K562 (cell line): Measurements from ENCODE around the gene TRMT1. TPM values are rescaled to one million over a fixed set of nuclear protein-coding genes. Genes with fewer than 3 reads are reported as not detected.

Experiments
- CTBP1 ChIP-seq: fragments of 450-650 bp; IDR thresholded peaks from 2 replicates; pipeline ENCODE4 v1.6.1; 2016; ENCODE audit warnings: borderline replicate concordance
- E4F1 ChIP-seq: fragments of 250-450 bp; sonication (Bioruptor Pico); IDR thresholded peaks from 2 replicates; pipeline ENCODE4 v1.5.0; 2021; ENCODE audit warnings: mild to moderate bottlenecking, borderline replicate concordance
- ETV6 ChIP-seq, 3 experiments: fragments of 150-350 bp in 1 of 3; sonication (generic) in 1 of 3; formaldehyde crosslinking in 1 of 3; IDR thresholded peaks; 2 replicates each; pipeline versions ENCODE4 v1.6.1 to v1.8.0; 2014 to 2022; ENCODE audit warnings: borderline replicate concordance in 2 of 3, low read depth in 2 of 3, antibody characterized with exemption in 1 of 3, low read length in 1 of 3, mild to moderate bottlenecking in 1 of 3, missing genetic modification reagents in 1 of 3
- KDM1A ChIP-seq, 2 experiments: fragments of 450-650 bp; IDR thresholded peaks; 2 replicates each; pipeline ENCODE4 v1.6.1; 2016; ENCODE audit warnings: mild to moderate bottlenecking in 2 of 2
- NBN ChIP-seq: fragments of 450-650 bp; IDR thresholded peaks from 2 replicates; pipeline ENCODE4 v1.6.1; 2016; ENCODE audit warnings: low read depth, mild to moderate bottlenecking
- NFIC ChIP-seq: fragments of 450-650 bp; IDR thresholded peaks from 2 replicates; pipeline ENCODE4 v1.6.1; 2017; ENCODE audit warnings: mild to moderate bottlenecking, inconsistent platforms
- PKNOX1 ChIP-seq: fragments of 450-650 bp; IDR thresholded peaks from 2 replicates; pipeline ENCODE4 v1.6.1; 2016
- SMAD4 ChIP-seq: fragments of 250-450 bp; sonication (Bioruptor Pico); conservative IDR thresholded peaks from 2 replicates; pipeline ENCODE4 v1.8.0; 2021; ENCODE audit warnings: inconsistent platforms, mild to moderate bottlenecking, moderate library complexity
- TRIM24 ChIP-seq, 2 experiments: fragments of 450-650 bp; IDR thresholded peaks; 2 replicates each; pipeline ENCODE4 v1.6.1; 2016
- ZNF395 ChIP-seq: fragments of 200-800 bp; sonication (Bioruptor generic); IDR thresholded peaks from 2 replicates; pipeline ENCODE4 v1.6.1; 2017; ENCODE audit warnings: missing genetic modification characterization, missing compliant biosample characterization
- ZNF584 ChIP-seq: fragments of 200-800 bp; sonication (Bioruptor generic); IDR thresholded peaks from 2 replicates; pipeline ENCODE4 v1.6.1; 2016; ENCODE audit warnings: low read depth, mild to moderate bottlenecking, missing genetic modification characterization, missing compliant biosample characterization
- ZNF592 ChIP-seq: fragments of 450-650 bp; IDR thresholded peaks from 2 replicates; pipeline ENCODE4 v1.6.1; 2017; ENCODE audit warnings: antibody characterized with exemption, mild to moderate bottlenecking
- ZNF699 ChIP-seq: fragments of 250-450 bp; sonication (Bioruptor Pico); IDR thresholded peaks from 2 replicates; pipeline ENCODE4 v1.8.0; 2021; ENCODE audit warnings: mild to moderate bottlenecking, moderate library complexity; ENCODE audit not compliant: insufficient replicate concordance
- ZNF764 ChIP-seq: fragments of 250-450 bp; sonication (Bioruptor Pico); IDR thresholded peaks from 2 replicates; pipeline ENCODE4 v1.4.0; 2020; ENCODE audit warnings: low read depth, mild to moderate bottlenecking, moderate library complexity
- polyA plus RNA-seq, 8 experiments: library from polyadenylated mRNA; depleted of rRNA in 4 of 8; stranded (reverse) in 5 of 8; unstranded in 3 of 8; fragments of >200 nt; fragmentation: Nextera tagmentation in 2 of 8; fragmentation: Illumina TruSeq in 1 of 8; extraction: Ambion mirVana in 2 of 8; extraction: Trizol in 1 of 8; gene quantifications; 2 replicates each; pipeline versions ENCODE4 v1.2.1 to v1.2.3, GENCODE V29; 2011 to 2014; ENCODE audit warnings: inconsistent platforms in 1 of 8, missing spikeins in 1 of 8
- total RNA-seq, 7 experiments: library from RNA; depleted of rRNA in 6 of 7; stranded (reverse); fragments of >200 nt in 6 of 7; fragmentation: Illumina TruSeq in 2 of 7; extraction: Trizol in 2 of 7; gene quantifications; 2 replicates each; pipeline versions ENCODE4 v1.2.1 to v1.2.3, GENCODE V29; 2011 to 2021; ENCODE audit warnings: low replicate concordance in 1 of 7
- TF ChIP-seq, protein P1 (sequence below): fragments of 250-450 bp; sonication (Bioruptor Pico); IDR thresholded peaks from 2 replicates; pipeline ENCODE4 v1.8.0; 2021; ENCODE audit warnings: moderate library complexity, mild to moderate bottlenecking, inconsistent platforms
- TF ChIP-seq, protein P2 (sequence below): sonication (generic); formaldehyde crosslinking; IDR thresholded peaks from 2 replicates; pipeline ENCODE4 v1.9.0; 2022; ENCODE audit warnings: mild to moderate bottlenecking, missing genetic modification reagents

TRMT1 gene
- total and polyA plus RNA-seq, 9 of the 15 experiments (the other 6 are each of a cell fraction or from before 2014, with no cell fraction given), result 5.8 to 158 (median 54.3) TPM

DNA sequence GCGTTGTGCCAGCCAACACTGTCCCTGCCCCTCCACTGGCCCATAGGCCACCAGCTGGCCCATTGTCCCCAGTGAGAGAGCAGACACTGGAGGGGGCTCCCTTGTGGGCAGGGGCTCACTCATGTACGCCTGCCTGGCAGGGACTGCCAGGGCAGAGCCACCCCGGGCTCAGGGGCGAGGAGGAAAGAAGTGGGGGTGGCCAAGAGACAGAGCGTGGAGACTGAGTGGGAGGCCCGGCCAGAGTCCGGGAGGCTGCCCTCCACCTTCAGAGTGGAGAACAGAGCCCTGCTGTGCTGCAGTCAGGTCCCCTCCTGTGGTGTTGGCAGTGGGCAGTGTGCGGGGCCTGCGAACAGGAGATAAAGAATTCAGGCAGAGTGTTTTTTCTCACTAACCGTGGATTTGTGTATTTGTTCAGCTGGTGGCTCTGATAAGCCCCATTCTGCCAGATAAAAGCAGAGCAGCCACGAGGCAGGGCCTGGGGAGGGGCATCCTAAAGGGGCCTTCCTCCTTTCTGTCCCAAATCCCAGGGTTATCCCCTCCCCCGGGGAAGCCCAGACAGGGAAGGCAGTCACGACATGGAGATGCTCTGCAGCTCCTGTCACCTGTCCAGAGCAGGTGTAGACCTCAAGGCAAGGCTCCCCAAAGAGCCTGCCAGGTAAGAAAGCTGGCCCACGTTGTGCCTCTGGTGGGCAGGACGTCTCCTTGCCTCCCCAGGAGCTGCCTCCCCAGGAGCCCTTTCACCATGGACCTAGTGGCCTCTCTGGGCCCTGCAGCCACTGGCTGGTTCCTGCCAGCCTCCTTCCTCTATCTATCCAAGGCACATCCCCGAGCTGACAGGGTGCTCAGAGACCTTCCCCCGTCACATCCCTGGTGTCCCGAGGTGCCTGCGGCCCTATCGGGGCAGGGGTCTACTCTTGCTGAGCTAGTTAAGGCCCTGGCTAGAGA lies 46.9 kb downstream of the TRMT1 start (continued):
- no peak for TF ChIP-seq E4F1 (CRISPR knock-in tag)
- peak; percentile 95; the same call in 1 of the 2 replicates for TF ChIP-seq ZNF584
- TF ChIP-seq, protein P1, sequence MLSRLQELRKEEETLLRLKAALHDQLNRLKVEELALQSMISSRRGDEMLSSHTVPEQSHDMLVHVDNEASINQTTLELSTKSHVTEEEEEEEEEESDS (CRISPR knock-in tag), result no peak
- TF ChIP-seq ZNF395 (CRISPR knock-in tag), result peak; percentile 98
- TF ChIP-seq ZNF592, result peak; percentile 79
- no peak for TF ChIP-seq ZNF699 (CRISPR knock-in tag)
- TF ChIP-seq ZNF764 (CRISPR knock-in tag), result no peak
- TF ChIP-seq PKNOX1, result no peak
- no peak for TF ChIP-seq ETV6 (IDR thresholded peaks at IDR 0.05; ENCODE audit: borderline replicate concordance in 1 of 2, low read depth in 2 of 2, low read length in 1 of 2)
- no peak for TF ChIP-seq ETV6 (CRISPR knock-in tag; IDR thresholded peaks at IDR 0.05; ENCODE audit: borderline replicate concordance)
- TF ChIP-seq NBN, result peak; percentile 88
- TF ChIP-seq KDM1A (IDR thresholded peaks at IDR 0.05), result peak; percentile 98
- TF ChIP-seq TRIM24 (IDR thresholded peaks at IDR 0.05), result peak; percentile 86 to 93
- TF ChIP-seq NFIC, result peak; percentile 96
- TF ChIP-seq SMAD4 (CRISPR knock-in tag), result peak; percentile 93
- TF ChIP-seq CTBP1, result peak; percentile 92
- TF ChIP-seq, protein P2, sequence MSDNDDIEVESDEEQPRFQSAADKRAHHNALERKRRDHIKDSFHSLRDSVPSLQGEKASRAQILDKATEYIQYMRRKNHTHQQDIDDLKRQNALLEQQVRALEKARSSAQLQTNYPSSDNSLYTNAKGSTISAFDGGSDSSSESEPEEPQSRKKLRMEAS, result peak; percentile 78
